Neural progenitor cell (in vitro differentiated cells): ENCODE measurements around the gene ZNF497.

Experiments used
- CTCF ChIP-seq: fragments of 200-600 bp; sonication (generic); IDR thresholded peaks from 2 replicates; pipeline ENCODE4 v1.5.1; 2017; ENCODE audit warnings: antibody characterized with exemption, mild to moderate bottlenecking
- EZH2 ChIP-seq: fragments of 200-600 bp; sonication (generic); IDR thresholded peaks from 2 replicates; pipeline ENCODE4 v1.6.1; 2017; ENCODE audit warnings: antibody characterized with exemption, mild to moderate bottlenecking, moderate library complexity
- EZH2phosphoT487 ChIP-seq: fragments of 200-600 bp; sonication (generic); IDR thresholded peaks from 2 replicates; pipeline ENCODE4 v1.6.1; 2017; ENCODE audit warnings: antibody characterized with exemption

GRCh38 chr19:58374200-58374599, 11.6 kb upstream of the ZNF497 start:
- TF ChIP-seq EZH2 (no peak), CTCF (no peak), EZH2phosphoT487 (no peak)
